SKM-1 treated with dmso at 0.1 percent for 144 hours (cell line): ENCODE measurements around the gene SLF2.
"Not testable (repeated sequence)": the region's sequence is repeated elsewhere in the genome, so short reads cannot be mapped to it uniquely, and the experiment has no call there.

Source experiments
- DNase-seq: peaks from one replicate; lab custom pipeline; 2025; ENCODE audit not compliant: unreplicated experiment; lab: John Stamatoyannopoulos, UW

SLF2 gene

GRCh38 chr10:100879741-100880360, 32.9 kb upstream of the SLF2 start:
- DNase-seq = no peak

DNA sequence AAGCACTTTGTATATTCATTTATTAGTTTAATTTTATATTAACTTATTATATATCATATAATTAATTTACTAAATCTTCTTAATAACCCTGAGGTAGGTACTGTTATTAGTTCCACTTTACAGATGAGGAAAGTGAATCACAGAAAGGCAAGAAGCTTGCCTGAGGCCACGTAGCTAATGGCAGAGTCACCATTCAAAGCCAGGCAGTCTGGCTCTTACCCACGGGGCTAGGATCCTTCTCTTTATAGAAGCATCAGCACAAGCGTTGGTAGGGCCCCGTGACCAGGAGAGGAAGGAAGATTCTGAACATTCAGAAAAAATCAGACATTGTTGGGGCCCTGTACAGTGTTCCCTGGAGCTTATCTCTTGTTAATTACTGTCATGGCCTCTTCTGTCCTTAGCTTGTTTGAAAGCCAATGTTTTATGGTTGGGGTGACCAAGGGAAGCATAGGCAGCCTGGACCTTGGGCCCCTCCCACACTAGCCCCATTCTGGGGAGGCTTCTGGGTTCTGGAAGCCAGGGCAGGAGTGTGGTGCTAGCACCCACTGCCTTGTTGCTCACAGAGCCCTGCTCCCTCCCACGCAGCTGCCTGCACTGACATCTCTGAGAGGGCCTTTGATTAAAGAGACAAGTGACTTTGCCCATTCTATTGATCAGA, 31.1 kb upstream of the SLF2 start:
- no peak for DNase-seq

GRCh38 chr10:100882252-100882651, 30.5 kb upstream of the SLF2 start:
- no peak for DNase-seq

DNA sequence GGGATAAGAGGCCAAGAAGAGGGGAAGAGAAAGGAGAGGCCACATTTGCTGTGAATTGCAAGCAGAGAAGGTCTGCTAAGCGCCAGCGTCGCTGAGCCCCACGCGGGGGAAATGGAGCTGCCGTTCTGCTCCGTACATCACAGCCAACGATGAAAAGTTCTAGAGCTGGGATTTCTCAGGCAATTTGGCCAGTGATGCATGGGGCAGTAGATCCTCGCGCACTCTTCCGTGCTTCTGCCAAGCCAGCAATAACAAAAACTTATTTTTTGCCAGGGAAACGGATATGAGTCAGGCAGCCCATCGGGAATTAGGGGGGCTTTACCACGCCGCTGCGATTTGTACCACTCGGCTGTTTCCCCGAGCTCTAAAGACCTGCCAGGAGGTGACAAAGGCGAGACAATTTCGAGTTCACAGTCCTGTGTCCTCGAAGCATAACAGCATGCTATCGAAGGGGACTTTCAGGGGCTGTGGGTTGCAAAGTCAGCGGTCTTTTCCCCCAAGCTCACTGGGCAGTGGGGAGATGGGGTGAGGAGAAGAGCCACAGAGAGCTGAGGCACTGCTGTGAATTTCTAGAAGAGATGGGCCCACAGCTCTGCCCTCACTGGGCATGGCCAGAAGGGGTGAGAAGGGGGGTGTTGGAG, 30.0 kb upstream of the SLF2 start:
- DNase-seq = no peak

GRCh38 chr10:100883312-100883821, 29.4 kb upstream of the SLF2 start:
- no peak for DNase-seq

DNA sequence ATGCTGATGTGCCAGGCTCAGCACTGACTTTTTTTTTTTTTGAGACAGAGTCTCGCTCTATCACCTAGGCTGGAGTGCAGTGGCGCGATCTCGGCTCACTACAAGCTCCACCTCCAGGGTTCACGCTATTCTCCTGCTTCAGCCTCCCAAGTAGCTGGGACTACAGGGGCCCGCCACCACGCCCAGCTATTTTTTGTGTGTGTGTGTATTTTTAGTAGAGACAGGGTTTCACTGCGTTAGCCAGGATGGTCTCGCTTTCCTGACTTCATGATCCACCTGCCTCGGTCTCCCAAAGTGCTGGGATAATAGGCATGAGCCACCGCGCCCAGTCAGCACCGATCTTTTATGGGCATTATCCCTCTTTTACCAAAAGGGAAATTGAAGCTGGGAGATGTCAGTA, 27.2 kb upstream of the SLF2 start:
- DNase-seq = not testable (repeated sequence)

DNA sequence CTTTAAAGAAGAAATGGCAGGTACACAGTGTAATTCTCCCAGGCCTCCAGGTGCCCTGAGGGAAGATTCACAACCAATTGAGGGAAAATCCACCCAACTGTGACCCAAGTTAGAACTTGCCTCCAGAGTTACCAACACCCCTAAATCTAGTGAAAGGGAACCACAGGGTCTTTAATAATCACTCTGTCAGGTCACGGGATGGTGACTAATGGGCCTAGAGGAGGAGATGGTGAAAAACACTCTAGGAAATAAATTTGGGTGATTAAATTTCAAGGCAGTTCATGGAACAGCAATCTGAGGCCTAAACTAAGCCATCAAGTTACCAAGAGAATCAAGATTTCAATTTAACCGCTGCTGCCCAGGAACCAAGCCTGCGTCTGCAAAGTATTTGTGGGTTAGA, 26.7 kb upstream of the SLF2 start:
- DNase-seq = no peak

GRCh38 chr10:100886521-100886920, 26.2 kb upstream of the SLF2 start:
- DNase-seq = no peak

DNA sequence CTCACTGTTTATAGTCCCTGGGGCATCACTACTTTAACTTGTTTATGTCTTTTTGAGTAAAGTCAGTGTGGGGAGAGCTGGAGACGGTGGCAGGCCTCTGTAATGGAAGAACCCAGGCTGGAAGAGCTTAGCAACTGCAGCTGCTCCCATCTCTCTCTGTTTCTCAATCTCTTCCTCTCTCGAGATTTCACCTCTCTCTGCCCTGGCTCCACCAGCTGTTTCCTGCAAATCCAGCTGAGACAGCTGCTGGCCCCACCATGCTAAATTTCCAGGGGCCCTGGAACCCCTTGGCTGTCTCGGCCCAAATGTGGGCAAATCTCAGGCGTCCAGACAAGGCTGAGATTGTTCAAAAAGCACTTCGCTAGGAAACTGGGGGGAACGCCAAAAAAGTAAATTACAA, 25.8 kb upstream of the SLF2 start:
- DNase-seq = no peak

DNA sequence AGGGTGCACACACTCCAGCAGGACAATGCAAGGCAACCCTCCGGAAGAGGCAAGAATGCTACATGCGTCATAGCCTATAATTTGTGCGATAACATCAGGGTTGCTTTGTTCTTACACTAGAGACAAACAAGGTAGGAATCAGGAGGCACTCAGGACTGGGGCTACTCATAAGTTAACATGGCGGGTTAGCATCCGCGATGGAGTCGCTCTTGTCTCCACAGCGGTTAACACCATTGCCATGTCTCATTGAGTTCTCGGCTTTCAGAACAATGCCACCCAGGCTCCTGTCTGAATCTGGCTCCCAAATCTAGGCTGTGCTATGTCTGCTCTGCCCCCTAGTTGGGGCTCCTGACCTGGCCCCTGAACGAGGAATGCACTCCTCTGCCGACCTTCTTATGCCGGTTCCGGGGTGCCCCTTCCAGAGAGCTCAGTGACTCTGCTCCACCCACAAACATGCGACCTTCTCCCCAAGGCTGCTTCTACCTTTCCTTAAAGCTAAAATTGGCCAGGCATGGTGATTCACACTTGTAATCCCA, 24.9 kb upstream of the SLF2 start:
- DNase-seq = no peak

DNA sequence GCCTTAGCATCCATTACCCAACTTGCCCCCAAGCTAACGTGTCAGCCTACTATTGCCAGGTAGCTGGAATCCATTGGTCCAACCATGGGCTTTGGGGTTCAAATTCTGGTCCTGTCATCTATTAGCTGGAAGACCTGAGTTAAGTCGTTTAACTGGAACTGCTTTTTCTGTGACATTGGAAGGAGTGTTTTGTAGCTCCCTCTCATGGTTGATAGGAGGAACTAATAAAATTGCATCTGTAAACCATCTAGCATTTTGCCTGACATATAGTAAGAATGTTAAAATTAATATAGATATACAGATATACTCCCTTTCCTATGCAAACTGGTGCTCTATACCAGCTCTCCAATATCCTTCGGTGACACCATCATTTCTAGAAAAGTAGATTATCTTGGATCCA, 23.8 kb upstream of the SLF2 start:
- peak; percentile 24 for DNase-seq

- DNase-seq = no peak
These were observed 23.2 kb upstream of the SLF2 start for GRCh38 chr10:100889546-100889945.

GRCh38 chr10:100890141-100890672, 22.6 kb upstream of the SLF2 start:
- no peak for DNase-seq

DNA sequence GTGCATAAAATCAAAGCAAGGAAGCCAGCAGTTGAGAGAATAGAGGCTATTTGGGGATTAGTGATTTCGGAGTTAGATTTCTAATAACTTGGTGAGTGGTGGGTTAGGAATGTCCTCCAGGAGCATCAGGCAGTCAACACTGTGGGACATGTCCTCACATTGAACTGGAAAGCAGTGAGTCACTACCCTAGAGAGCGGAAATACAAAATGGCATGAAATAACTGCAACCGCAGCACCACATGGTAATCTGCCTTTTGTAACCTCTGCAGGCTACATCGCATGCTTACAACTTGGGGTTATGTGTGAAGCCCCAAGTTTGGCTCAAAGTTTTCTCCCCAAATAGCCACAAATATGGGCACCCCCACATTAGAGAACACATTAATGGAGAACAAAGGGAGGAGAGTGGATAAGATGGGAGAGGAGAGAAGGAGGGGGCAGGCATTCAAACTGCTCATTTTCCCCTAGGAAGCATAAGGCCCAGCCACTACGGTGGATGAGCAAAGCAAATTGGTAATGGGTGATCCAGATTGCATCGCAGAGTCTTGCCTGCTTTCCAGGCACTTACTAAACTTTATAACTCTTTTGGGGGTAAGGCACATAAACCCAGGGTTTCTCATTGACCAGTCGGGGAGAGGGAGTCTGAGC, 22.0 kb upstream of the SLF2 start:
- no peak for DNase-seq

DNA sequence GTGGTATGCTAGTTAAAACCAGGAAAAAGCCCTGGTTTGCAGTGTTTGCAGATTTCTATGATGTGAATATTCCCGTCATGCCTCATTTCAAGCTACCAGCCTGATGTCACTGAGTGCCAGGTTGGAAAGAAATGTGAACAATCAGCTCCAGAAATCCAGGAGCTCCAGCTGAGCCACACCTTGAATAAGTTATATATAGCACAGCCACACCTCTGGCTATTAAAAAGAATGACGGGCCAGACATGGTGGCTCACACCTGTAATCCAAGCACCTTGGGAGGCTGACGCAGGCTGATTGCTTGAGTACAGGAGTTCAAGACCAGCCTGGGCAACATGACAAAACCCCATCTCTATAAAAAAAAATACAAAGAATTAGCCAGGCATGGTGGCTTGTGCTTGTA, 18.7 kb upstream of the SLF2 start:
- DNase-seq = no peak

- no peak for DNase-seq
These were observed 18.0 kb upstream of the SLF2 start for GRCh38 chr10:100894589-100895294.

- DNase-seq = no peak
These were observed 17.4 kb upstream of the SLF2 start for GRCh38 chr10:100895346-100895745.

DNA sequence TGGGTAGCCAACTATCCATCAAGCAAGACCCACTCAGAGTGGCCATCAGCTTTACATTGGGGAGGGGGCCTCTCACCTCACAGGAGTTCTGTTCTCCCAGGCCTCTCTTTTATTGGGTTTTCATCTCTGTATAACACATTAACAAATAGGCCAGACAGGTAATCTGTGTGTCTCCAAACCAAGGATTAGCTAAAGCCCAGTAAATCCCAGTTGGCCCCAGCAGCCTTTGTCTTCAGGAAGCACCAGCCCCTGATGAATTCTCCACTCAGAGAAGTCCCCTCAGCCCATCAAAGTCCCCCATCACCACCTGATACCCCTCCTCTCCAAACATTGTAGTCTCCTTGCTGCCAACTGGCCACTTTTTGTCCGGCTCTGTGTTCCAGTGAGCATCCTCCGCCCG, 16.9 kb upstream of the SLF2 start:
- no peak for DNase-seq

- no peak for DNase-seq
These were observed 15.8 kb upstream of the SLF2 start for GRCh38 chr10:100896876-100897461.

DNA sequence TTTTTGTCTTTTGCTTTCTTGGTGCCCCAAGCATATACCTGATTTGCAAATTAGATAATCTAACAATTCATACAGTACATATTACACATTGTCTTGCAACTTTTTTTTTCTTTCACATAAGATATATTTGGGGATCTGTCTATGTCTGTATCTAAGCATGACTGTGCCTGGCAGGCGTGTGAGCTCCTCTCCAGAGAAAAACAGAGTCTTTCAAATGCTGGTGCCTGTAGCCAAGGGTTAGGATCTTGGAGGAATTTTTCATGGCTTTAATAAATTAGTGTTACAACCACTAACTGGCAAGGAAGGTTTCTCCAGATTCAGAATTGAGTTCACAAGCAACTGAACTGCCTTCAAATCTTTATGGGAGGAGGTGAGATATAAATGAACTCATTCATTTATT, 14.8 kb upstream of the SLF2 start:
- DNase-seq = no peak
